GM21367 (cell line): ENCODE data around the gene ZBTB38.

ENCODE experiments used
- ATAC-seq: cut with Tn5 transposase; IDR thresholded peaks from one replicate; pipeline ENCODE4 v1.9.1; 2021; ENCODE audit not compliant: unreplicated experiment

The ZBTB38 gene

DNA sequence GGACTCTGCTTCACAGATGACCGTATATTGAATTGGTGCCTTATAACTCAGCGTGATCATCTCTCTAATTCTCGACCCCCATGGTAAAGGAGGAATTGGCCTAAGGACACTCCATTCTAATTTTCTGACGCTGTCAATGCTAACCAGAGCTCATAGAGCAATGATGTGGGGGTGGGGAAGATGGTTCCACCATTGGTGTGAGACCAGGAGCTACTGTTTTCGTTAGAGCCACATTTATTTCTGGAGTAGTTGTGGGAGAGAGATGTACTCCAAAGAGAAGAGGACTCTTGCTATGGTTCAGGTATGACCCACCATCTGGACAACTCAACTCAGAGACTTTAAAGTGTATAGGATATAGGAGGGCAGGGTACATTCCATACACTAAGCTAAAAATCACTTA is 16.3 kb downstream of the ZBTB38 start:
- ATAC-seq: no peak

DNA sequence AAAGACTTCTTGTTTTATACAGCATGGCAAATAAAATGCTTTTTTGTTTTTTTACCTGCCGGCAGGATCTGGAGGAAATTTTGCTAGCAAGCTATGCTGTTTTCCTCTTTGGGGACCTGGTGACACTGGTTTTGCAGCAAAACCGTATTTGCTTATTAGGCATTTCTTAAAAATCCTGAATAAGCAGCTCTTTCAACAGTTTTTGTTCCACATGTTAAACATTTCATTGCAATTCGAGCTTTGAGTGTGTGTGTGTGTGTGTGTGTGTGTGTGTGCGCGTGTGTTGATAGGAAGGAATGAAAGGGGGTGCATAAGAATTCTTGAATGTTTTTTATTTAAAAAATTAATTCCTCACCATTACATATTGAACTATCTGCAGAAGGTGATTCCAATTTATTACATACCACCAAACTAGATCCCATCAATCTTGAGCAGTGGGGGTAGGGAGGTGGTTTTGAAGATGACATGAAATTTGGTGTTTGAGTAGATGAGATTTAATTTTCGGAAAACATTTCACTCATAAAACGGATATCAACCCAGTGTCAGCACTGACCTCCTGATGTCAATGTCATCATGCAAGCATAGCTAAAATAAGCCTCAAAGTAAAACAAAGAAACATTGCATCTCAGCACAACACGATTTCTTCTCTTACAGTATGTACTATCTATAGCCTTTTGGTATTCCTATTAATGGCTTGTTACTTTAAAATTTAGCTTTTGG is 17.3 kb downstream of the ZBTB38 start:
- ATAC-seq: no peak

DNA sequence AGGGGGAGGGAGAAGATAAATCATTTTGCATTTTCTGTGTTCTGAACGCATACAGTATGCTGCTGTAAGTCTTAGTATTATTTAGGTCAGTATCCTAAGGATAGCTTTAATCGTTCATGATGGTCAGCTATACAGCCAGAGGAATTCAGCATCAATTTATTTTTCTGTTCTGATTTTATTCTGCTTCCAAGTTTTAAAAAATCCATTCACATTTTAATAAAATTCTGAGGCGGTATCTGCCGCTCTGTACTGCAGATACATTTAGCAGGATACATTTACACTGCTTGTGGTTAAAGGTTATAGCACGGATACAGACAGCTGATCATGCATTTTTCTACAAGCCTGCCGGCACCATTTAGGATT is 17.8 kb downstream of the ZBTB38 start:
- ATAC-seq: no peak

DNA sequence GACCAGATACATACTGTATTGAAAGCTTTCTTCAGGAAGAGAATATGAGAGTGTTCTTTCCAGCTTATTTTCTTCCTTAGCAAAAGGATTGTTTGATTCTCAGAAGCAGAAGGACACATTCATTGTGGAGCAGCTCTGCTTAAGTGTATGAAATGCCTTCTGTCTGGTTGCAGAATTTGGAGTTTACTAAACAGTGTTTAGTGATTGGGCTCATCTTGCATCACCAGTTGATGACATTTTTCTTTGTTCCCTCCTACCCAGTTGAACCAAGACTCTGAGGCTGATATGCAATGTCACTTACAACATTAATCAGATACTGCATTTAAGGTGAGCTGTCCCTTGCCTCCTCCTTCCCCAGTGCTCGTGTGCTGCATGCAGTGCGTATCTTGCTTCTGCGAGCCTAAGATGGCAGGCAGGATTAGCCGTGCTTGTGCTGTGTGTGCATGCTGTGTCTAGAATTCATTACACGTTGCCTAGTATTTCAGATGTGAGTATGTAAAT is 18.4 kb downstream of the ZBTB38 start:
- no peak for ATAC-seq

DNA sequence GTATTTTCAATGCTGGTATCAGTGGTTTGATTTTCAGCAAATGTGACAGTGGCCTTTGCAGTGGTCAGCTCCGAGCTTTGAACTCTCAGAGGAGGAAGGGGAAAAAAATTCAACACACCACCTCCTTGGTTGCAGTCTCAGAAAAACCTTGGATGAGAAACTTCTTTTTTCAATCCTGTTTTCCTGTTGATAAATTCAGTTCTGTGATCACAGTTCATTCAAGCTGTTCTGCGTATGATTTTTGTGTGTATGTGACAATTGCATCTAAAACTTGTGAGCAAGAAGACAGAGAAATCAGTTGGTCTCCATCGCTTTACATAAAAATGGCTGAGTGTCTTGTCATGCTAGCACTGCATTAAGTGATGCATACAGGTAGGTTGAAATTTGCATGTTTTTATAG is 19.2 kb downstream of the ZBTB38 start:
- no peak for ATAC-seq

DNA sequence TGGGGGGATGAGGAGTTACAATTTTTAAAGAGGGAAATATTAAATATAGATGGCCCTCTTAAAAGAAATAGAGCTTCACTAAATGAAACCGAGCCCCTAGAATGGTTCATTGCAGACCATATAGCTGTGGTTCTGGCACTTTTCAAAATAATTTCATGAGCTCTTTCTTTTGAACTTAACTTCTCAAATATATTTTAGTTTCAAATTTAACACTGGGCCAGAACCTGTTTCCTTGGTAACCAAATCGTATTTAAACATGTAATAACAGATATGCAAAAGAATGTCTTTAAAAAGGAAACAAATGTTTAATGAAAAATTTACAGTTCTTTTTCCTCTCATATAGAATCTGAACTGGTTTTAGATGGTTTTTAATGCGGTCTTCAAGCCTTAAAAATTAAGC is 20.1 kb downstream of the ZBTB38 start:
- ATAC-seq: no peak

DNA sequence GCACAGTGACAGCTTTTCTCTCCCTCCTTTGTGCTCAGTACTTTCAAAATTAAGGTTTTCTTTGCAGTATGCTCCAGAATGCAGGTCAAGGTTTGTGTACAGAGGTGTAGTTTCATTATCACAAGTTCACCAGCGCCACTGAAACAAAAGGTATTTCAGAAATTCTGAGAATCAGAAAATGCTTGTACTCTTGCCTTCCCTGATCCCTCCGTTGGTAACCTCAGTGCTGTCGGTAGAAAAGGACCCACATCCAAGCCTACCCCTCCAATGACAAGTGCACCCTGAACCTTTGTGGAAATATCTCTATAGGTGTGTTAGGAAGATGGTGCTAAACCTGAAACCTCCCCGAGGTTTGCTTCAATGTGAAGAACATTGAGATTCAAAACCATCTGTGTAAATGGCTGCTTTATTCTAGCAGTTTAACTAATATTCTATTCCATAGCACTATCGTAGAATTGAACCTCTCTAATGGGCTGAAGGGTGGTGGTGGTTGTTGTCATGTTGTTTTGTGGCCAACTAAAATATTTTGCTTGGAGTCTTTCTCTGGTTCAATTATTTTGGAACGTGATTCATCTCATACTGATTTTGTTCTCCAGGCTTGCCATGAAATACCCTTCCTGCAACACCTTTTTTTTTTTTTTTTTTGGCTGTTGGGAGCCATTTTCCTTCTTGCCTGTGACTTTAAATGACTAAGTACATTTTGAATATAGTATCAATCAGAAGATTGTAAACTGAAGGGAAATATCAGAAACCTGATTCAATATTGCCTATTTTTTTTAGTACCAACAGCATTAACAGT is 20.7 kb downstream of the ZBTB38 start:
- no peak for ATAC-seq

DNA sequence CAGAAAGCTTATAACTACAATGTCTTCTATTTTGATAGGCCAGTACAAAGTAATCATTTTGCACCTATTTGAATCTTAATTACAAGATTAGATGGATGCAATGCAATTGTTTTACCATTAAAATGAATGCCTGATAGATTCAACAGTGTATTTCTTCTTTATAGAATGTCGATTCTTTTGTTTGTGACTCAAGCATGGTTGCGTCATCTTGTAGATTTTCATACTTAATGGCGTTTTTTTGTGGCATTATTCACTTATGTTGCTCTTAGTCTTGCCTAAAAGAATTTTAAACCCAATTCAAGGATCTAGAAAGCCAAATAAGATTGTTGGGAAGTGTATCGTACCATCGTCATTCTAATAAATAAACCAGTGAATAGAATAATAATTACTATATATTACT is 21.4 kb downstream of the ZBTB38 start:
- ATAC-seq: no peak

DNA sequence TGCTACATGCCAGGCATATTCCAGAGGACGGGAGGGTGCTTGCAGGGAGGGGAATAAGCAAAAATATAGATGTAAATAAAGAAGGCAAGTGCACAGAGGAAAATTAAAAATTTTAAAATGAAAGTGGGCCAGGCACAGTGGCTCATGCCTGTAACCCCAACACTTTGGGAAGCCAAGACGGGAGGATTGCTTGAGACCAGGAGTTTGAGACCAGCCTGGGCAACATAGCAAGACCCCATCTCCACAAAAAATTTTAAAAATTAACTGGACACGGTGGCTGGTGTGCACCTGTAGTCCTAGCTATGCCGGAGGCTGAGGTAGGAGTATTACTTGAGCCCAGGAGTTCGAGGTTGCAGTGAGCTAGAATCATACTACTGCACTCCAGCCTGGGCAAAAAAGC is 22.4 kb downstream of the ZBTB38 start:
- ATAC-seq: no peak

DNA sequence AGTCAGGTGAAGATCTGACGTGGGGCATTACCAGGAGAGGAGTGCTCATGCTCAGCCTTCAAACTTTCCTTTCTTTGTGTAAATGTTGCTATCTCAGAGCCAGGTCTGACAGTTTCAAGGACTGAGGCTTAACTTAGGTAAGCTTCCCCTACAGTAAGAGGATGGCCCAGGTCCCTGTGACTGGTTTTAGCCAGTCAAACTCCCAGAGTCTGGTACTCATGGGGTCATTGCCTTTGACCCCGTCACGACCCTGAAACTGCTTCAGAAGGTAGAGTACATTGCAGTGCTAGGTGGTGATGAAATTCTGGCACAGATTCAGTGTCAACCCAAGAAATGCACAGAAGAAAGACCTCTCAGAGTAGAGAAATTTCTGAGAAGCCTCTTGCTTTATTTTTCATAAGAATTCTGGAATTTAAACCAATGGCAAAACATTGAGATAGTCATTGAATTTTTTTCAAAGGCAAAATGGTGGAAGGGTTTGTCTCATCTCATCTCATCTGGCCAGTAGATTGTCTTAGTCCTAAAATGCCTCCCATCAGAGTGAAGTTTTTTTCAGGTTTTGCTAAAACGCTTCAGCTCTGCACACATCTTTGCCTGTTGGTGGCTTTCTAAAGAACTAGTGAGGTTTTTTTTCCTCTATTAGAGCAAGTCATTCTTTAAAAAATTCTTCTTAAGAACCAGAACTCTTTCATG is 23.1 kb downstream of the ZBTB38 start:
- ATAC-seq: no peak

DNA sequence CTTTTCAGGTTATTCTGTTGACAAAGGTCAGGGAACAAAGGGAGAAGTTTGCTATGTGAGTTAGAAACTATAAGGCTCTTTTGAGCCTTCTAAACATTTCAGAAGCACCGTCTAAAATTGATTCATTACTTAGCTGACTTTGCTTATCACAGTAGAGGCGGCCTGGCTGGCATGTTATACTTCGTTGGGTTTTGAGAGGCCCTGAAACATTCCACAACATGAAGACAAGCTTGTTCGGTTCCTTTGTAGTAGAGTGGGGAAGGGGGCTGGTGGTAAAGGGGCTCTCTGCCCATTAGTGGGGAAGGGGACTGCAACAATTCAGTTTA is 23.6 kb downstream of the ZBTB38 start:
- ATAC-seq: no peak

DNA sequence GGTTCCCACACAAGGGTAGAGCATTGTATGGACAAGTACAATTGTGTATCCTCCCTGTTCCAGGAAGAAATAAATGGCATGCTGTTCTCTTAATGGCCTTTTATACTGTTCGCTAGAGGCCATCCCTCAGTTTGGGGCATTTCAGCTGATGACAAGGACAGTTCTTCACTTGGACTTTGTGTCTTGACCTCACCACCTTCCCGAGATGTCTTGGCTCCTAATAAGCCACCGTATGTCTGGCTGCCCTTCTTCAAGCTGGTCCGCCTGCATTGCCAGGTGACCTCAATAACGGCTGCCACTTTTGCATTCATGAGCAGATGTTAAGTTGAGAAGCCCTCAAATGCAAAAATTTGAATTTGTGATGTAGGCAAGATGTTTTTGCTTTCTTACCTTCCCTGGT is 24.1 kb downstream of the ZBTB38 start:
- ATAC-seq: no peak

DNA sequence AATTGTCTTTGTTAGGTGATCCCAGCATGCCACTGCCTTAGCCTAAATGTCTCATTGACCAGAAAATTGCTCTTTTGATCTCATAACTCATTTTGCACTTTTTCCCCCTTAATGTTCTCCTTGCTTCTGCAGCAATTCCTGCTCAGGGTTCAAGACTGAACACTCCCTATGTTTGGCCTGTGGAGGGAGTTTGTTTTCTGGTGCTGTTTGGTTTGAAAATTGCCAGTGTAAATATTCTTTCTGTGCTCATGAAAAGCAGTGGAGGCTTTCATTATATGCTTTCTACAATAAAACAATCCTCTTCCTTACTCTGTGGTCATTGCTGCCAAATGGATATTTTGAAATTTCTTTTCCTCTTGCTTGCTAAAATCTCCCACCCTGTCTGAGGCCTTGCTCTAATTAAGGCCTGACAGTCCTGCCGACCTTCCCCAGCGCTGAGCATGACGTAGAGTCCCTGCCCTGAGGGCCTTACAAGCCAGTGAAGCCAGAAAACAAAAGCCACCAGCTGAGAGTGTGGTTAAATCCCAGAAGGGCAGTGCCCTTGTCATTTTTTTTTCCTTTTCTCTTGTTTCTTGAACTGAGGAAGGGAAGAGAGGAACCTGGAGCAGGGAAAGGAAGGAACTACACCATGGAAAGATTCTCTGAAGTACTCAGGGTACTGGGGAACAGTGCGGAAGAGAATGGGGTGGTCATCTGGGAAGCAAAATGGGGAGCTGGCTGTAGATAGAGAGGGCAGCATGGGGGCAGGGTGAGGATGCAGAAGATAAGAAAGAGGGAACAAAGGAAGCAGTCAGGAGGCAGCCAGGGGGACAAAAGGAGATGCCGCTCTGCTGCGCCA is 24.8 kb downstream of the ZBTB38 start:
- no peak for ATAC-seq

DNA sequence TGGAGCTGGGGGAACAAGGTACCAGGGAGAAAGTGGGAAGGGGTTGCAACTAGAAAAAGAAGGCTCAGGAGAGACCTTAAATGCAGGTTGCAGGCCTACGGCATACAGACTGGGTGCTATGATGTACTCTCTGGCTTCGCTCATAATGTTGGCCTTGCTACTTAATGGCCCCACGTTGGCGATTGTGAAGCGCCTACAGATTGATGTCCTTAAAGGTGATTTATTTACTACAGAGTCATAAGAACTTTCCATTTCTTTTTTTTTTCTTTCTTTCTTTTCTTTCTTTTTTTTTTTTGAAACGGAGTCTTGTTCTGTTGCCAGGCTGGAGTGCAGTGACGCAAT is 25.4 kb downstream of the ZBTB38 start:
- ATAC-seq: no peak

DNA sequence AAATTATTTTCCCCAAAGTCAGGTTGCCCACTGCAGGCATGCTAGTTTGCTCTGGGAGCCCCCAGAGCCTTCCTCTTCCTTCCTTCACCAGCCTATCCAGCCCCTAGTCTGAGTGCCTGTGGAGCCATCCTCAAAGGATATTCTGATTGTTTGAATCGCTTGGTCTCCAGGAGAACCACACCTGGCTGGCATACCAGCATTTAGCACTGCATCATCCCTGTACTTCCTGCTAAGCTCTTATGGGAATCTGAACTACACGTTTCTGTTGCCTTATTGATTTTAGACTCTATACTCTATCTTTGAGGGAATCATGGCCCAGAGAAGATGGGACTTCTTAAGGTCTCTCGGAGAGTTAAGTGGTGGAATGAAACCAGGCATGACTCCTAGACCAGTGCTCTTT is 26.3 kb downstream of the ZBTB38 start:
- no peak for ATAC-seq

DNA sequence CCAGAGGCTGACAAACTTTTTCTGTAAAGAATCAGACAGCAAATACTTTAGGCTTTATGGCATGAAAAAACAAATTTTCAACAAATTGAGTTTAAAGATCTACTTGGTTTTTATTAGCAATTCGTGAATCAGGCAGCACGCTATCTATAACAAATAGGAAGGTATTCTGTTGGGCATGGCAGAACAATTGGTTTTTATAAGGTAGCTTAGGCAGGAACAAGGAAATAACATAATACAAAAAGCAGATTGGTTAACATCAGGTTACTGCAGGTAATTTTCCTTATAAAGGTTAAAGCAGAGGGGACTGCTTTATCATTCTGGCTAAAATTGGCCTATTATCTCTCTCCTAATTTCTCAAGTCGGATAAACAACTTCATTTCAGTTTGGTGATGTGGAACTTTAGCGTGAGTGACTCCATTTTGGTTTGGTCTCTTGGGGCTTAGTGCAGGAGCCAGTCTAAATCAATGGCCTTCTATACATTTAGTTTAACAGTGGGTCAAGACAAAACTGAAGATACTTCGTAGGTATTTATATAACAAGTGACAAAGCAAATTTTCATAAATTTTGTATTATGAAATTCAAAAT is 26.8 kb downstream of the ZBTB38 start:
- no peak for ATAC-seq

DNA sequence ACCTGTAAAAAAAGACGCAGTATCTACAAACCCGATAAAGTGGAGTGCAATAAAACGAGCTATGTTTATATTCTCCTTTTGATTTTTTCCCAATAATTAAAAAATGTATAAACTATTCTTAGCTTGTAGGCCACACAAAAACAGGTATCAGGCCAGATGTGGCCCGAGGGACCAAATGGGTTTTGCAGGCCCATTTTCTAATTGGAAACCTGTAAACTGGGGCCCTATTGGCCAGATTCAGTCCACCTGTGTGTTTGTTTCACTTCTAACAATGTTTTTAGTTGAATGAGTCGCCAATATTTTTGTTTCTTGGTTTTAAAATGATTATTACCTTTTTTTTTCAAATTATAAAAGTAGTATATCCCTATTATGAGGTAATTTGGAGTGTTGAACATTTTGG is 29.7 kb downstream of the ZBTB38 start:
- no peak for ATAC-seq

DNA sequence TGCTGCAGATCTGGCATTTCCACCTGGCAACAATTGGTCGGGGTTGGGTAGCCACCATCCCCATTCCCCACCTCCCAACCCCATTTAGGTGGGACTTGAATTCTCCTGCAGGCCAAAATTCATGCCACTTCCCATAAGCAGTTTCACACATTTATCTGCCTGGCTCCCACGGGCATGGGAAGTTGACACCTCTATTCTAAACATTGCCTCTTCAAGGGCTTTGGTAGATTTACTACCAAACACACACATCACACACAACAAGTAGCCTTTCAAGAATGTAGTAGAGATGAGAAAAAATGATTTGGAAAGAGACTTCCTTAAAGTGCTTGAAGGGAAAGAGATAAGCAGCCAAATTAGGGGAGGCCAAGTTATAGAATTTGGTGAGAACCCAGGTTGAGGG is 30.9 kb downstream of the ZBTB38 start:
- ATAC-seq: no peak

DNA sequence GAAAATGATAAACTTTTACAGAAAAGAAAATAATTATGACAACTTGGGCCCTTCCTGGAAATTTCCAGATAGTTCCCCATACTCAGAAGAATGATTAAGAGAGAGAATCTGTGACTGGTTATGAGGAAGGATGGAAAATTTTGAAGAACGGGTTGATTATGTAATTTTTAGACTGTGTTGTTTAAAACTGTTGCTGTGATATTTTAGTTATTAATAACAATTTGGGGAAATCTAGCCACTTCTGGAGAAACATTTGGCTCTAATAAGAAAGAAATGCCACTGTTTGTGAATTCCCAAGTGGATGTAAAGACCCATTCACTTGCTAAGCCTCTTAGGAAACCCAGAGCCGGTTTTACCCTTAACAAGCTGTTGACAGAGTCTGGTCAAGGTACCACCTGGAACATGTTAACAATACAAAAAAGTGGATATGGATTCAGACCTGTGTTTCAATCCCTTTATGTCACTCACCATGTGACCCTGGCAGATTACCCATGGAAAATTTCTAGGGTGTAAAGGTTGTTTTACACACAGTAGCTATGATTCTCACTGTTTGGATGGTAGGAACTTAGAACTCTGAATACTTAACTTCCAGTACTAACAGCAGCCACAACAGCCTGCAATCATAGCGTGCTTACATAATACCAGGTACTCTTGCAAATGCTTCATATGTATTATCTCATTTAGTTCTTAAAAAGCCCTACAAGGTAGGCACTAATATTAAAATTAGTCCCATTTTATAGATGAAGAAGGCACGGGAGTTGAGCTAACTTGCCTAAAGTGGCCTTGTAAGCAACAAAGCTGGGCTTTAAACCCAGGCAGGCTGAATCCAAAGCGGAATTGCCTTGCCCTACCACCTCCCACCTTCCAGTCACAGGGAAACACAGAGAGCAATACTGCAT is 32.0 kb downstream of the ZBTB38 start:
- no peak for ATAC-seq

DNA sequence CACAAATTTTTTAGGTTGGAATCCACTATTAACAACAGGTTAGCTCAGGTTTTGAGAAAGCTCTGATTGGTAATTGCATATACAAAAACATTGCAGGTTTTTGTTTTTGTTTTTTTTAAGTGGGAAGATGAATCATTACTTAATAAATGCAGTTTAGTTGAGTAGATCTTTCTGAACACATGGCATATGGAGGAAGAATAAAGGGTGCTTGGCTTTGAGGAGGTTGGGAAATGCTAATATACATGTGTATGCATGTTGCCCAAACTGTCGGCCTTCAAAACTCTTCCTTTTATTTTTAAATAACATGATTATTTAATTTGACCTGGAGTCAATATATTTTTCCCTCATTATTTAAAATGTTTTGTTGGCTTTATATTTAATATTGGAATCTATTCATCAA is 32.8 kb downstream of the ZBTB38 start:
- no peak for ATAC-seq
